NB4 (cell line): ENCODE data around the gene IFNGR2.
"Not testable (repeated sequence)": the region's sequence is repeated elsewhere in the genome, so short reads cannot be mapped to it uniquely, and the experiment has no call there.

Experiments used
- DNase-seq: peaks from one replicate; pipeline ENCODE4 v3.0.0; 2010; ENCODE audit warnings: low read depth
- H3K4me3 ChIP-seq: one replicate; pipeline ENCODE4 v1.5.1; 2011; ENCODE audit warnings: mild to moderate bottlenecking, low read depth, low read length, moderate library complexity
- MAX ChIP-seq: IDR thresholded peaks from 2 replicates; pipeline ENCODE4 v1.6.1; 2011; ENCODE audit warnings: low read depth, low read length
- MYC ChIP-seq: IDR thresholded peaks from 2 replicates; pipeline ENCODE4 v1.6.1; 2011; ENCODE audit warnings: low read depth, low read length
- POLR2A ChIP-seq: IDR thresholded peaks from 2 replicates; pipeline ENCODE4 v1.6.1; 2011; ENCODE audit warnings: mild to moderate bottlenecking; ENCODE audit not compliant: insufficient read length; ENCODE audit errors: extremely low read depth
- TF ChIP-seq, protein P1 (sequence below): IDR thresholded peaks from one replicate; pipeline ENCODE4 v1.5.1; 2012; ENCODE audit warnings: low read depth, low read length

The IFNGR2 gene

DNA sequence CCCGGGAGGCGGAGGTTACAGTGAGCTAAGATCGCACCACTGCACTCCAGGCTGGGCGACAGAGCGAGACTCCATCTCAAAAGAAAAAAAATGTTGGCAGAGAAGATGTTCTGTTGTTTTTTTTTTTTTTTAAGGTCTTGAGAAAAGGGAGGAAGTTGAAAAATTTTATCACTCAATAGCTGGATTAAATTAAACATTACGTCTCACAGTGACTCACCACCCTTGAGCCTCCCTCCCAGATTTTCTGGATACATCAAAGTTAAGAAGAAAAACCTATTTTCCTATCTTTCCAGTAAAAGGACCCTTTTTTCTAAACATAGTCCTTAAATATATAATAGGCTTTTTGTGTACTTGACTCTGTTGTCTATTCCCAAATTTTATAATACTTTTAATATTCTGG lies 42.9 kb upstream of the IFNGR2 start:
- no peak for DNase-seq
- H3K4me3 ChIP-seq: no peak overlapping the region
- TF ChIP-seq MYC (no peak), MAX (no peak), POLR2A (no peak)
- TF ChIP-seq, protein P1, sequence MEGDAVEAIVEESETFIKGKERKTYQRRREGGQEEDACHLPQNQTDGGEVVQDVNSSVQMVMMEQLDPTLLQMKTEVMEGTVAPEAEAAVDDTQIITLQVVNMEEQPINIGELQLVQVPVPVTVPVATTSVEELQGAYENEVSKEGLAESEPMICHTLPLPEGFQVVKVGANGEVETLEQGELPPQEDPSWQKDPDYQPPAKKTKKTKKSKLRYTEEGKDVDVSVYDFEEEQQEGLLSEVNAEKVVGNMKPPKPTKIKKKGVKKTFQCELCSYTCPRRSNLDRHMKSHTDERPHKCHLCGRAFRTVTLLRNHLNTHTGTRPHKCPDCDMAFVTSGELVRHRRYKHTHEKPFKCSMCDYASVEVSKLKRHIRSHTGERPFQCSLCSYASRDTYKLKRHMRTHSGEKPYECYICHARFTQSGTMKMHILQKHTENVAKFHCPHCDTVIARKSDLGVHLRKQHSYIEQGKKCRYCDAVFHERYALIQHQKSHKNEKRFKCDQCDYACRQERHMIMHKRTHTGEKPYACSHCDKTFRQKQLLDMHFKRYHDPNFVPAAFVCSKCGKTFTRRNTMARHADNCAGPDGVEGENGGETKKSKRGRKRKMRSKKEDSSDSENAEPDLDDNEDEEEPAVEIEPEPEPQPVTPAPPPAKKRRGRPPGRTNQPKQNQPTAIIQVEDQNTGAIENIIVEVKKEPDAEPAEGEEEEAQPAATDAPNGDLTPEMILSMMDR: no peak

GRCh38 chr21:33360881-33361602 lies 42.2 kb upstream of the IFNGR2 start:
- H3K4me3 ChIP-seq: peak overlapping the region; percentile 45
- TF ChIP-seq, protein P1: peak; percentile 94
- TF ChIP-seq POLR2A: no peak
- DNase-seq: peak; percentile 80

DNA sequence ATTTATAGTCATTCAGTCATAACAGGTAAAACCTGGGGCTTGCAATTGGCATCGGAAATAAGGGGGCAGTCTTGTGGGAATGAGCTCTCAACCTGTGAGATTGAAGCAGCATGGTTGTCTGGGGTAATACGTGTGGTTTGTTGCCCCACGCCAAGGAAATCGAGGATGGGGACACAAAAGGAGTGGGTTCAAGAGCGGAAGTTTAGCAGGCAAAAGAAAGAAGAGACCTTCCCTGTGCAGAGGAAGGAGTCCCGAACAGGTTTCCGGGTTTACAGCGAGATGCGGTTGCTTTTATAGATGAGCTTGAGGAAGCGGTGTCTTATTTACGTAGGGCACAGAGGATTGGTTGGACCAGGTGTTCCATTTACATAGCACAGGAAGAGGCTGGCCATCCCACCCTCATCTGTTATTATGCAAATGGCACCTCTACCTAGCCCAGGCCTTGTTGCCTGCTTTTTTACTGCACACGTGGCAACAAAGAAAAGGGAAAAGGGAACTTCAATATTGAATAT lies 41.1 kb upstream of the IFNGR2 start:
- TF ChIP-seq MAX (peak; percentile 66; the same call in 1 of the 2 replicates), MYC (no peak), POLR2A (peak; percentile 83)
- TF ChIP-seq, protein P1: no peak
- peak; percentile 64 for DNase-seq
- H3K4me3 ChIP-seq: peak overlapping the region; percentile 22

DNA sequence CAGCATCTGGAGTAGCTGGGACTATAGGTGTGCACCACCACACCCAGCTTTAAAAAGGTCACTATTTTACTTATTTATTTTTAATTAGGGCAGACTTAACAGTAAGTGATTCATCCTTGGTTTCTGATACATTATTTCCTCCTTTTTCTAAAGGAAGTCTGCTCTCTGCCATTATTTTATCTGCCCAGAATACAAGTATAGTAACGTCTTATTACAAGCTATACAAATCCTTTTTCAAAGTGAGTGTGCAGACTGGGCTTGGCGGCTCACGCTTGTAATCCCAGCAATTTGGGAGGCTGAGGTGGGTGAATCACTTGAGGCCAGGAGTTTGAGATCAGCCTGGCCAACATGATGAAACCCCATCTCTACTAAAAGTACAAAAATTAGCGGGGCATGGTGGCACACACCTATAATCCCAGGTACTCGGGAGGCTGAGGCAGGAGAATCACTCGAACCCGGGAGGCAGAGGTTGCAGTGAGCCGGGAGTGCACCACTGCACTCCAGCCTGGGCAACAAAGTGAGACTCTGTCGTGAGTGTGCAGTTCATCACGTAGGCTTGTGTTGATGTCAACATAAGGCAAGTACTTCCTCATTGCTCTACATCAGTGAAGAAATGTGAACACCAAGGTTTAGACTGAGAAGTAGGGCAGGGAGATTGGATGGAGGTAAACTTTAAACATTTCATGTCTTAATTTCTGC lies 39.2 kb upstream of the IFNGR2 start:
- DNase-seq: peak; percentile 77
- TF ChIP-seq MAX (0 out of 2 replicates have a peak, but pooled peaks have one; percentile 23), MYC (peak; percentile 29; the same call in 1 of the 2 replicates)
- not testable (repeated sequence) for H3K4me3 ChIP-seq

DNA sequence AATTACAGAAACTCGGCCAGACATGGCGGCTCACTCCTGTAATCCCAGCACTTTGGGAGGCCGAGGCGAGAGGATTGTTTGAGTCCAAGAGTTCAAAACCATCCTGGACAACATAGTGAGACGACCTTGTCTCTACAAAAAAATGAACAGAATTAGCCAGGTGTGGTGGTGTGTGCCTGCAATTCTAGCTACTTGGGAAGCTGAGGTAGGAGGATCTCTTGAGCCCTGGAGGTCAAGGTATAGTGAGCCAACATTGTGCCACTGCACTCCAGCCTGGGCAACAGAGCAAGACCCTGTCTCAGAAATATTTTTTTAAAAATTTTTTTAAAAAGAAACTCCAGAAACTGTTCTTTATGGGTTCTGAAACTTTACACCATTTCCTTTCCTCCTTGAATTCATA lies 38.4 kb upstream of the IFNGR2 start:
- no peak for TF ChIP-seq POLR2A
- no peak for TF ChIP-seq MYC
- TF ChIP-seq MAX: no peak
- TF ChIP-seq, protein P1: no peak
- no peak for DNase-seq
- no peak overlapping the region for H3K4me3 ChIP-seq

GRCh38 chr21:33367309-33367973 lies 35.8 kb upstream of the IFNGR2 start:
- TF ChIP-seq MAX (no peak), MYC (no peak), POLR2A (no peak)
- TF ChIP-seq, protein P1: no peak
- no peak overlapping the region for H3K4me3 ChIP-seq
- no peak for DNase-seq
